Large intestine (tissue), 3 donors: ENCODE measurements around the gene MED26. TPM values are rescaled to one million over a fixed set of nuclear protein-coding genes. Genes with fewer than 3 reads are reported as not detected.

Experiments
- DNase-seq, 2 donors: peaks; one replicate each; pipeline versions ENCODE4 v3.0.0 to v3.0.0-alpha.2; 2013
- H3K27ac ChIP-seq: one replicate; pipeline ENCODE4 v1.5.1; 2013; ENCODE audit warnings: low read length
- H3K27me3 ChIP-seq: 2 replicates; pipeline ENCODE4 v1.6.1; 2013; ENCODE audit warnings: low read length; ENCODE audit not compliant: control insufficient read depth, insufficient read depth
- H3K36me3 ChIP-seq: 2 replicates; pipeline ENCODE4 v1.6.1; 2013; ENCODE audit warnings: low read length; ENCODE audit not compliant: control insufficient read depth, insufficient read depth
- H3K4me1 ChIP-seq: one replicate; pipeline ENCODE4 v1.6.1; 2013; ENCODE audit warnings: low read length; ENCODE audit not compliant: control insufficient read depth, insufficient read depth
- H3K4me3 ChIP-seq: one replicate; pipeline ENCODE4 v1.5.1; 2013; ENCODE audit warnings: low read length
- H3K9me3 ChIP-seq: one replicate; pipeline ENCODE4 v1.6.1; 2013; ENCODE audit warnings: mild to moderate bottlenecking, low read depth, low read length, moderate library complexity; ENCODE audit not compliant: control insufficient read depth
- WGBS: methylation state at CpG from one replicate; pipeline ENCODE4 v1.1.5; 2013; ENCODE audit warnings: low lambda C conversion rate; ENCODE audit not compliant: insufficient coverage; 5-methylcytosine and 5-hydroxymethylcytosine counted together
- polyA plus RNA-seq: library from polyadenylated mRNA; unstranded; fragments of 120-200 nt; gene quantifications from one replicate; pipeline ENCODE4 v1.2.1, GENCODE V29; 2013

MED26 gene
- polyA plus RNA-seq, 1 donor, result 7.2 TPM

DNA sequence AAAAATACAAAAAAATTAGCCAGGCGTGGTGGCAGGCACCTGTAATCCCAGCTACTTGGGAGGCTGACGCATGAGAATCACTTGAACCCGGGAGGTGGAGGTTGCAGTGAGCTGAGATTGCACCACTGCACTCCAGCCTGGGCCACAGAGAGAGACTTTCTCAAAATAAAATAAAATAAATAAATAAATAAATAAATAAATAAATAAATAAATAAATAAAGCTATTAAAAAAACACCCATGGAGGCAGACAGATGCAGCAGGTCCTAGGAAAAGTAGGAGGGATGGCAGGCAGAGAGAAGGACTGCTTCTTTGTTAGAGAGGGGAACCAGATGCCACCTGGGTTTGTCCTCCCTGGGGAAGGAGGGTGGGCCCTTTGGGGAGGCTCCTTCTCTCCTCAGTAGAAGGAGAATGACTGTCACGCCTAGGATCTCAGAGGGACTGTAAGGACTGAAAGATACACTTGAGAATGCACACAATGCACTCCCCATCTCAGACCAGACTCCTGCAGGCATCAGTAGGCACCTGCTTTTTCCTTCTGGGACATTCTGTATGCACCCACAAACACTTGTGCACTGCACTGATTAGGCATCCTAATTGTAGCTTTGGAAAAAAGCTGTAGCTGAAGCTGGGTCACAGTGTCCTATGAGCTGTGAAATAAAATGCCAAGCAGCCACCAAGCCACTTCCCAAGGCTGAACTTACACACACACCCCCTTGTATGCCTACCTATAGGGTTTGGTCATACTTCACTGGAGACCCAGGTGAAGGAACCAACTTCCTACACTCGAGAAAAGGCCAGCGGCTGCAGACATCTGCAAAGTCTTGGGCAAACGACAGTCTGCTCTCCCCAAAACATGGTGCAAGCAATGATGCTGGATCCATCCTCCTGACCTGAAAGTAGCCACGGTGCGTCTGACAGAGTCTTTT lies 36.9 kb downstream of the MED26 start:
- H3K9me3 ChIP-seq, result no peaks in the 10 kb centered on the region
- no peak for DNase-seq
- peaks cover 11% of the 10 kb centered on the region for H3K4me1 ChIP-seq
- 90% methylated on average over 2 of the region's 9 CpGs for WGBS
- no peak overlapping the region for H3K4me3 ChIP-seq
- H3K27me3 ChIP-seq, result no peaks in the 10 kb centered on the region
- H3K36me3 ChIP-seq, result no peaks in the 10 kb centered on the region
- H3K27ac ChIP-seq, result no peak overlapping the region

DNA sequence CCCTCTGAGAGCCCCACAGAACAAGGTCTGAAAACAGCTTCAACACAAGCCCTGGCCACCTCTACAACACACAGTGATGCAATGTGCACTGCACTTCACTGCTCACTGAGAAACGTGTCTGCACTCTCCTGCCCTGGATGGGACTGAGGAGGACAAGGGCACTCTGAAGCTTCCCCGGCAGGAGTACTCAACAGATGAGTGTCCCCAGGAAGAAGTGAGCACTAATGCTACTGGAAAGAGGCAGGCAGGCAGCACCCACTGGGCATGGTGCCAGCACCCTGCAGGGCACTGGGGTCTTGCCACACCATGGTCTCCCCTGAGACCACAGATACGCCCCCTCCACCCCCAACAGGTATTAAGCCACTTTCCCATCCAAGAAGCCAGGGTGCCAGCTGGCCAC lies 38.1 kb downstream of the MED26 start:
- no CpG with 5 or more reads among the region's 3 CpGs for whole genome bisulfite sequencing
- peaks cover 21% of the 10 kb centered on the region for H3K4me1 ChIP-seq
- H3K9me3 ChIP-seq, result no peaks in the 10 kb centered on the region
- H3K4me3 ChIP-seq, result no peak overlapping the region
- DNase-seq, result no peak
- H3K27ac ChIP-seq, result no peak overlapping the region
- H3K36me3 ChIP-seq, result no peaks in the 10 kb centered on the region
- no peaks in the 10 kb centered on the region for H3K27me3 ChIP-seq

DNA sequence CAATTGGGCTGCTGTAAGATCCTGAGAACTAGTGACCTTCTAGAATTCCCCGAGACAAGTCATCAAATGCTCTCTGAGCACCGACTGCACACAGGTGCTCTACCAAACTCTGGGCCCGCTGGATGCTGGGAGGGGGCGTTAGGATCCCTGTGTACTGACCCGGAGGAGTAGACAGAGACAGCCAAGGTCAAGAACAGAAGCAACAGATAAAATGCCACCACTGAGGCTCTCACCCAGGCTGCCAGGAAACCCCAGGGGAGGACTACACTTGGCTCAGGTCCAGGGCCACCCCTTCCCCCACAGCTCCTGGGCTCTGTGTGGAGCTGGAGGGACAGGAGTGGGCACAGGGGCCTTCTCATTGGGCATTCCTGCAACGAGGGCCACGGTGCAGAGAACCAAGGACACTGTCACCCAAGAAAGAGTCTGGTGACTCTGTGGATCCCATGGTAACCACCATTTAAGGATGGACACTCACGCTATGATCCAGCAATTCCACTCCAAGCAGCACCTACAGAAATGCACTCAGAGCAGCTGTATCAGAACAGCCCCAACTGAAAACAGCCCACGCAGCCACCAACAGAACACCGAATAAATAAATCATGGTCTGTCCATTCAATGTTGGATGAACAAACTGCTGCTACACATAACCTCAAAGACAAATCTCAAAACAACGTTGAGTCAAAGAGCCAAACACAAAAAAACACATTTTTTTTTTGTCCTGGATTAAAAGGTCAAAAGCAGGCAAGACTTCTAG lies 39.0 kb downstream of the MED26 start:
- no peak overlapping the region for H3K4me3 ChIP-seq
- WGBS, result no CpG with 5 or more reads among the region's 11 CpGs
- DNase-seq, result no peak
- no peaks in the 10 kb centered on the region for H3K27me3 ChIP-seq
- no peaks in the 10 kb centered on the region for H3K9me3 ChIP-seq
- H3K4me1 ChIP-seq, result peaks cover 28% of the 10 kb centered on the region
- H3K36me3 ChIP-seq, result no peaks in the 10 kb centered on the region
- H3K27ac ChIP-seq, result no peak overlapping the region

DNA sequence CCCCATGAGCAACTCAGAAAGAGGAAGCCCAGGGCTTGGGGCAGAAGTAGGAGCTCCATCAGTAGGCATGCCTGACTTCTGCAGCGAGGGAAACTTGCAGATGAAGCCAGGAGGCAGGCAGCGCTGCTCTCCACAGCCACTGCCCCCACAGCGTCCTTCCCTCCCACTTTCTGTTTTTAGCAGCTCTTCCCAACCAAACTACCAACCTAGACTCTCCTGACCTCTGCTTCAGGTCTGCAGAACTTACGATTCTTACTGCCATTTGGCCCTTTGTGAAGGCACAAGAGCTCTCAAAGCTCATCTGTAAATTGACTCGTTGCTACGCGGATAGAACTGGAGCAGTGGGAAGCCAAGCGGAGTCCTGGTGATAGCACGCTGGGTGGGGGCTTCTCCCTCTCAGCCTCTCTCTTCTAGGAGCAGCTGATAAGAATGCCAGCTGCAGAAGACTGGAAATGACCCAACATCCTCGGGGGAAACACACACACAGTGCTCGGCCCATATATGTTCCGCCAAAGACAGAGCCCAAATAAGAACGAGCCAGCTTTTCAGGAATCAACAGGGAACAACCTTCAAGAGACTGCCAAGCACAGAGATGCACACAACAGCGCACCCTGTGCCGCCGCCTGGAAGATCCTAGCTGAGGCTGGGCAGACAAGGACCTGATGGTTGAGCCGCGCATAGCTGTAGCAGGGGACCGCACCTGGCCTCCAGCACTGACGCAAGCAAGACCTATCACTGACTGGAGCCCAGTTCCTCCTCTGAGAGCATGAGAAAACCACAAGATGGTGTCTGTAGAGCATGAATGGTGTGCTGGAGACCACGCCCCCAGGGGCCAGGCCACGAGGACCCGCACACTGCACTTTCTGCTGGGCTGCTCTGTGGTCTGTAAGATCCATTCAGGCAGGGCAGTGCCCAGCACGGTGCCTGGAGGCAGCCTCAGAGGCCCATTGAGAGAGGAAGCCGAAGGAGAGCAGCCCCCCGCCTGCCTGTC lies 39.9 kb downstream of the MED26 start:
- no peak for DNase-seq
- H3K4me1 ChIP-seq, result peaks cover 33% of the 10 kb centered on the region
- H3K9me3 ChIP-seq, result no peaks in the 10 kb centered on the region
- H3K4me3 ChIP-seq, result no peak overlapping the region
- no peaks in the 10 kb centered on the region for H3K27me3 ChIP-seq
- no peak overlapping the region for H3K27ac ChIP-seq
- no peaks in the 10 kb centered on the region for H3K36me3 ChIP-seq
- WGBS, result no CpG with 5 or more reads among the region's 26 CpGs

DNA sequence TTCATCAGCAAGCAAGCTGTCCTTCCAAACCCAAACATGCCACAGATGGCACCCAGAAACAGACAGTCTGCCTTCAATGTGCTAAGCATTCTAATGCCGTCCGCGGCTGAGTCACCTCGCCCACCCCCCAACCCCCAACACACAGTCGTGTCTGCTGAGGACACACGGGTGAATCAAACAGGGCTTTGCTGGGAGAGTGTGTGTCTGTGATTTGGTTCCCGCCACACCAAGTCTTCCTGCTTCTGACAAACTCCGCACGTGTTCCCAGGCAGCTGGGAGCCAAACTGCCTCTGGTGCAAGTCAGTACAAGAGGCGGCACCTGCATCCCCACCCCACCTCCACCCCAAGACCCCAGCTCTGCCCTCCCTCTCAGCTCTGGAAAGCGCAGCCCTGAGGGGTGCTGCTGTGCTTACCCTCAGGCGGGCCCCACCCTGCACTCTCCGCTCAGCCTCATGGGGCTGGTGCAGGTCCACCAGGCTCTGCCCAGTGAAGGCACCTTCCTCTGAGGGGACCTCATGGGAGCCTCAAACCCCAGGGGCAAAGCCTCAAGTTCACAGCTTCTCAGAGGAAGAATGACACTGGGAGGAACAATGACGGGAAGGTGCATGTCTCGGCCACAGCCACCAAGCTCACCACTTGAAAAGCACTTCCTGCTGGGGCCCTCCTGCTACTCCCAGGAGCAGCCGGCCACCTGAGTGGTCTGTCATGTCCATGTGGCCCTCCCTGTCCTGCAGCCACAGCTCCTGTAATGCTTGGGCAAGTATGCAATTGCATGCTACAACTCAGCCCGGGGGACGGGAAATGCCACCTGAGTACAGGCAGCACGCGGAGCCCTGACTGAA lies 40.8 kb downstream of the MED26 start:
- H3K4me1 ChIP-seq, result peaks cover 33% of the 10 kb centered on the region
- no peak overlapping the region for H3K27ac ChIP-seq
- H3K9me3 ChIP-seq, result no peaks in the 10 kb centered on the region
- no peaks in the 10 kb centered on the region for H3K27me3 ChIP-seq
- WGBS, result no CpG with 5 or more reads among the region's 20 CpGs
- no peak overlapping the region for H3K4me3 ChIP-seq
- no peak for DNase-seq
- H3K36me3 ChIP-seq, result peaks cover 3% of the 10 kb centered on the region

DNA sequence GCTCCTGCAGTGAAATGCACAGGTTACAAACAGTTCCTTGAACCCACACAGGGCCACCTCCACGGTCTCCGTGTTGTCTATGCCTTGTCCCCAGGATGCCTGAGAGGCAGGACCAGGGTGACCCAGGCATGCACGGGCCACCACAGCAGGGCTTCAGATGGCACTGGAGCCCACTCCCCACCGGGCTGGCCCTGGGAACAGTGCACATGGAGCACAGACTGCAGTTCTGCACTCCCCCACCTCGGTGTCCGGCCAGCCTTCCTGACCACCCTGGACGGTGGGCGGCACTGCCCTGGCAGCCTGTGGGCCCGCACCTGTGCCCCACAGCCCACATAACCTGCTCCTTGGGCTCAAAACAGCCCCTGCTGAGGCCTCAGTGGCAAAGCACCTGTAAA lies 41.5 kb downstream of the MED26 start:
- H3K4me3 ChIP-seq, result no peak overlapping the region
- no peak overlapping the region for H3K27ac ChIP-seq
- no peaks in the 10 kb centered on the region for H3K9me3 ChIP-seq
- no peak for DNase-seq
- no CpG with 5 or more reads among the region's 9 CpGs for WGBS
- H3K27me3 ChIP-seq, result no peaks in the 10 kb centered on the region
- peaks cover 33% of the 10 kb centered on the region for H3K4me1 ChIP-seq
- peaks cover 7% of the 10 kb centered on the region for H3K36me3 ChIP-seq

DNA sequence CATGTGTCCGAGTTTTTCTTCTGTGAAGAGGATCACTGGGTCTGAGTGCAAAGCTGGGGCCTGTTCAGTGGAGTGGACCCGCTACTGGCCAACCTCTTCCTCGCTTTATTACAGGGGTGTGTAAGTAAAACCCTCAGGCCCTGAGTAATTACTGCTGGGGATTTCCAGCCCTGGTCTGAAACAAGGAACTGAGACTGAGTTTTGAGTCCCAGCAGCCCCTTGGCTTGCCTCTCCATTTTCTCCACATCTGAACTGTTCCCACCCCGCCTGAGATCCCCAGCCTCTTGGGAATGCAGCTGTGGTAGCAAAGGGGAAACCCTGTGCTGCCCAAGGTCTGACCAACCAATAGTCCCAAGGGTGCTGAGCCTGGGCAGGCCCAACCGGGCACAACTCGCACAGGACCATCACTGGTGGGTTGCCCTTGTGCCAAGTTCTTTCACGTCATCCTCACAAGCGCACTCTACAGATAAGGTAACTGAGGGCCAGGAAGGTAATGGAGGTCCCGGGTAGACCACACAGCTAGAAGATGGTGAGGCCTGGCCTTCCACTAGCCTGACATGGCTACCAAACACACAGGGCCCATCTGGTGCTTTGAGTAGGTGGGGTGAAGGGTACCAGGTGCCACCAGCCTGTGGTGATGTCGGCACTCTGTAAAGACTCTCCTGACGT lies 42.1 kb downstream of the MED26 start:
- Histone ChIP-seq H3K9me3 (no peaks in the 10 kb centered on the region), H3K27ac (peak overlapping the region; percentile 53), H3K27me3 (no peaks in the 10 kb centered on the region), H3K36me3 (peaks cover 9% of the 10 kb centered on the region), H3K4me3 (no peak overlapping the region), H3K4me1 (peaks cover 33% of the 10 kb centered on the region)
- no CpG with 5 or more reads among the region's 11 CpGs for WGBS
- DNase-seq, result no peak

DNA sequence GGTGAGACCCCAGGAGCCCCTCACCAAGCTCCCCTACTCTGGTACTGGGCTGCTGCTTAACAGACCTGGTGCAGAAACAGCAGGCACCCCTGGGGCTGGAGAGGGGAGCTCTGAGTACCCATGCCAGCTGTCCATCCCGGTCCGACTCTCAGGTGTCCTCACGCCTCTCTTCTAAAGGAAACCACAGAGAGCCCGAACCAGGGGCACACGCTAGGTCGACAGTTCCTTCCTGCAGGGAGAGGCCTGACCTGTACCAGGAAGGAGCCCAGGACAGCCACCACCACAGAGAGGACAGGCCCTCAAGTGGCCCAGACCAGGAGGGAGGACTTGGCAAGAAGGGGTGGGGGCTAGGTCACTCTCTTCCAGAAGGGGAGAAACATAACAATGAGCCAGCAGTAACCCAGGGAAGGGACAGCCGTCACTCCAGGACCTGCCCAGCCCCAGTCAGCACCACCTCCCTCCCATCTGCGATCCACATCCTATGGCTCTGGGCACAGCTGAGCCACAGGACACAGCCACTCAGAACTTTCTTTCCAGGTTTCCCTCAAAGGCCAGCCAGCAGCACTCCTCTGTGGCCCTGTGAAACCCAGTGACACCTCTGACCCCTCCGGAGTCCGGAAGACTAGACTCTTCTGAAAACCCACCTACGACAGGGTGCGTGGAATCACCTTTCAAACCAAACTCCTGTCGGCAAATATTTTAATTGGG lies 42.8 kb downstream of the MED26 start:
- H3K4me1 ChIP-seq, result peaks cover 33% of the 10 kb centered on the region
- WGBS, result no CpG with 5 or more reads among the region's 13 CpGs
- DNase-seq, result no peak
- no peaks in the 10 kb centered on the region for H3K9me3 ChIP-seq
- peak overlapping the region; percentile 20 for H3K4me3 ChIP-seq
- H3K27me3 ChIP-seq, result no peaks in the 10 kb centered on the region
- peak overlapping the region; percentile 73 for H3K27ac ChIP-seq
- H3K36me3 ChIP-seq, result peaks cover 9% of the 10 kb centered on the region
